HG03521 (cell line): ENCODE measurements around the gene RHOF.

Experiments
- ATAC-seq: cut with Tn5 transposase; IDR thresholded peaks from one replicate; pipeline ENCODE4 v1.9.1; 2021; ENCODE audit warnings: mild to moderate bottlenecking, moderate library complexity; ENCODE audit not compliant: unreplicated experiment

The RHOF gene

DNA sequence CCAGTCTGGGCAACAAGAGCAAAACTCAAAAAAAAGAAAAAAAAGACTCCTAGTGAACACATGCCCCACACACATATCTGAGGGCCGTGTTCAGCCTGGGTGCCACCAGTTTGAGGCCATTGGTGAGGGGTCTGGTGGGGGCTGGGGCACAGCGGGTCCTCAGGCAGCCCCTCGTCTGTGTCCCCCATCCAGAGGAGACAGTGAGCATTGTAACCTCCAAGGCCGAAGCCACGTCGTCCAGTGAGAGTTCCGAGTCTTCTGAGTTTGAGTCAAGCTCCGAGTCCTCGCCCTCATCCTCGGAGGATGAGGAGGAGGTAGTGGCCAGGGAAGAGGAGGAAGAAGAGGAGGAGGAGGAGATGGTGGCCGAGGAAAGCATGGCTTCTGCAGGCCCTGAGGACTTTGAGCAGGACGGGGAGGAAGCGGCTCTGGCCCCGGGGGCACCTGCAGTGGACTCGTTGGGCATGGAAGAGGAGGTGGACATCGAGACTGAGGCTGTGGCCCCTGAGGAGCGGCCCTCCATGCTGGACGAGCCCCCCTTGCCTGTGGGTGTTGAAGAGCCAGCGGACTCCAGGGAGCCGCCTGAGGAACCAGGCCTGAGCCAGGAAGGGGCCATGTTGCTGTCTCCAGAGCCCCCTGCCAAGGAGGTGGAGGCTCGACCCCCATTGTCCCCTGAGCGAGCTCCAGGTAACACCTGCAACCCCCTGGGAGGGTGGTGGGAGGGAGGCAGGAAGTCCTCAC is 25.9 kb upstream of the RHOF start:
- ATAC-seq = no peak

DNA sequence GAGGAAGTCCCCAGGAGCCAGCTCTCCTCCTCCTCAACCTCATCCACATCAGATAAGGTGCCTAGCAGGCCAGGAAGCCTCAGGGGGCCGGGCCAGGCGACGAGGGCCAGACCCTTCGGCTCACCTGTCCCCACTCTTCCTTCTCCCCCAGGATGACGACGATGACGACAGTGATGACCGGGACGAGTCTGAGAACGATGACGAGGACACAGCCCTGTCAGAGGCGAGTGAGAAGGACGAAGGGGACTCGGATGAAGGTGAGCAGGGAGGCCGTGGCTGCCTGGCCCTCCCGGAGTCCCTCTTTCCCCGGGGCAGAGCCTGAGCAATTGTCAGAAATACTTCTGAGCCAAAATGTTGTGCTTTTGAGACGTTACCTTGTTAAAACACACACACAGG is 24.2 kb upstream of the RHOF start:
- ATAC-seq = no peak

DNA sequence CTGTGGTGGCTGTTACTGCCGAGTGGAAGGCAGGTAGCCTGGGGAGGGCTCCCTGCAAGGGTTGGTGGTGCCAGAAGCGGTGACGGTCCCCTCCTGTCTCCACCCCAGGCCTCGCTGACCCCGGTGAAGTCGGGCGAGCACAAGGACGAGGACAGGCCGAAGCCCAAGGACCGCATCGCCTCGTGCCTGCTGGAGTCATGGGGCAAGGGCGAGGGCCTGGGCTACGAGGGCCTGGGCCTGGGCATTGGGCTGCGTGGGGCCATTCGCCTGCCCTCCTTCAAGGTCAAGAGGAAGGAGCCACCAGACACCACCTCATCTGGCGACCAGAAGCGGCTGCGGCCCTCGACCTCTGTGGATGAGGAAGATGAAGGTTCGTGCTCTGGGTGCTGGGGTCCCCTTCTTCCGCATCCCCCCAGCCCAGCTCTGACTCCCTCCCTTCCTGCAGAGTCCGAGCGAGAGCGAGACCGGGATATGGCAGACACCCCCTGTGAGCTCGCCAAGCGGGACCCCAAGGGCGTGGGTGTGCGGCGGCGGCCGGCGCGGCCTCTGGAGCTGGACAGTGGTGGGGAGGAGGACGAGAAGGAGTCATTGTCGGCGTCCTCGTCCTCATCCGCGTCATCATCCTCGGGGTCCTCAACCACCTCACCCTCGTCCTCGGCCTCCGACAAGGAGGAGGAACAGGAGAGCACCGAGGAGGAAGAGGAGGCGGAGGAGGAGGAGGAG is 23.6 kb upstream of the RHOF start:
- ATAC-seq = no peak

DNA sequence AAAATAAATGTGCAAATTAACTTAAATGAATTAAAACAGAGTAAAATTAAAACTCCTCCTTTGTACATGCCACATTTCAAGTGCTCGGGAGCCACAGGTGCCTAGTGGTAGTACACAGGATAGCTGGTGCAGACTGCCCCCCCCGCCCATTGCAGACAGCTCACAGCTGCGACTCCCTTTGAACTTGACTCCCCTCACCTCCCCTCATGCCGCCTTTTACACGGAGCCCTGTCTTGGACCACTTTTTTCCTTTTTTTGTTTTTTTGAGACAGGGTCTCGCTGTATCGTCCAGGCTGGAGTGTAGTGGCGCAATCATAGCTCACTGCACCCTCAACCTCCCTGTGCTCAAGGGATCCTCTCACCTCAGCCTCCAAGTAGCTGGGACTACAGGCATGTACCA is 21.8 kb upstream of the RHOF start:
- ATAC-seq = no peak

DNA sequence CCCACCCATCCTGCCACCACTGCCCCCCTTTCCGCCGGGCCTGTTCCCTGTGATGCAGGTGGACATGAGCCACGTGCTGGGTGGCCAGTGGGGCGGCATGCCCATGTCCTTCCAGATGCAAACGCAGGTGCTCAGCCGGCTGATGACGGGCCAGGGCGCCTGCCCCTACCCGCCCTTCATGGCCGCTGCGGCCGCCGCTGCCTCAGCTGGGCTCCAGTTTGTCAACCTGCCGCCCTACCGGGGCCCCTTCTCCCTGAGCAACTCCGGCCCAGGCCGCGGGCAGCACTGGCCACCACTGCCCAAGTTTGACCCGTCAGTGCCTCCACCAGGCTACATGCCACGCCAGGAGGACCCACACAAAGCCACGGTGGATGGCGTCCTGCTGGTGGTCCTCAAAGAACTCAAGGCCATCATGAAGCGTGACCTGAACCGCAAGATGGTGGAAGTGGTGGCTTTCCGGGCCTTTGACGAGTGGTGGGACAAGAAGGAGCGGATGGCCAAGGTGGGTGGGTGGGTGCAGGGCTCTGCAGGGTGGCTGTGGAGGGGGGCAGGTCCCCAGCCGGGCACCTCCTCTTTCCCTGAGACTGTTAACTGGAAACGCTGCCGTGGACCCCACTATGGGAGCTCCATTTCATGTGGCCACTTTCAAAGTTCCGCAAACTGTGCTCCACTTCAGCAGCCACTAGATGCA is 21.1 kb upstream of the RHOF start:
- no peak for ATAC-seq

DNA sequence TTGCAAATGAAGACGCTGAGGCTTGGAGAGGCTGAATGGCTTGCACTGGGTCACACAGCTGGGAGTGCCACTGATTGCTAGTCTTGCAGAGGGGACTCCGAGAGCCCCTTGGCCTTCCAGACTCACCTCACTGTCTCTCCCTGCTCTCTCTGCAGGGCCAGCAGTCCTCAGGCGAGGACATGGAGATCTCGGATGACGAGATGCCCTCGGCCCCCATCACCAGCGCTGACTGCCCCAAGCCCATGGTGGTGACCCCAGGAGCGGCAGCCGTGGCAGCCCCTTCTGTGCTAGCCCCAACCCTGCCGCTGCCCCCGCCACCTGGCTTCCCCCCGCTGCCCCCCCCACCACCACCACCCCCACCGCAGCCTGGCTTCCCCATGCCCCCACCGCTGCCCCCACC is 20.5 kb upstream of the RHOF start:
- ATAC-seq = no peak

DNA sequence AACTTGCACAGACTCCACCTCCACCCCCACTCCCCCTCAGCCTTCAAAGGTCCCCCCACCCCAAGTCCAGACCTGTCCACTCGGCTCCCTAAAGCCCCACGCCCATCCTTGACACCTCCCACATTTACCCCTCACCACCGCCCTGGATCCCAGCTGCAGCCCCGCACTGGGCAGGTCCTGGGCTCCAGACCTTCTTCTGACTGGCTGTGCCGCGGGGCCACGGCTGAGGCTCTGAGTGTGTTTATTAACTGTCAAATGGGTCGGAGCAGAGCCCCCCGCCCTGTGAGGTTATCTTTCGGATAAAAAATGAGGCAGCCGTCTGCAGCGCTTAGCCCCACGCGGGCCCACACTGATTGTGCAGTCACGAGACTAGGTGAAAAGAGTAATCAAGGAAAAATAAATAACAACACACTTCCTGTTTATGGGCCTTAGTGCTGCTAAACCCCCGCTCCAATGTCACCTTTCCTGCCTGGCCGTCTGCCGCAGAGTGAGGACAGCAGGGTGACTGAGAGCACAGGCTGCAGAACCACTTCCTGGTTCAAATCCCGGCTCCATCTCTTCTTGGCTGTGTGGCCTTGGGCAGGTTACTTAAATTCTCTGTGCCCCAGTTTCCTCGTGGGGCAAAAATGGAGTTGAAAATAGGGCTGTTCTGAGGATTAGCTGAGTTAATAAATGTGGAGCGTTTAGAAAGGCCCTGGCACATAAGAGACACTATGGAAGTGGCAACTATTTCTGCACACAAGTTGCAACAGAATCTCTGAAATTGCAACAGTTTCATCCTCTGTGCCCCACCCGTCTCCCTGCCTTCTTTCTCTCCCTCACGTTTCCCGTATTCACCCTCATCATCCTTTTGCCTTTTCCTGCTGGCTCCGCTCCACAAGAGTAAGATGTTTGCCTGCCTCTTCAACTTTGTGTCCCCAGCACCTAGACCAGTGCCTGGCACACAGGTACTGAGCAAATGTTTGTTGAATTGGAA is 19.7 kb upstream of the RHOF start:
- no peak for ATAC-seq

DNA sequence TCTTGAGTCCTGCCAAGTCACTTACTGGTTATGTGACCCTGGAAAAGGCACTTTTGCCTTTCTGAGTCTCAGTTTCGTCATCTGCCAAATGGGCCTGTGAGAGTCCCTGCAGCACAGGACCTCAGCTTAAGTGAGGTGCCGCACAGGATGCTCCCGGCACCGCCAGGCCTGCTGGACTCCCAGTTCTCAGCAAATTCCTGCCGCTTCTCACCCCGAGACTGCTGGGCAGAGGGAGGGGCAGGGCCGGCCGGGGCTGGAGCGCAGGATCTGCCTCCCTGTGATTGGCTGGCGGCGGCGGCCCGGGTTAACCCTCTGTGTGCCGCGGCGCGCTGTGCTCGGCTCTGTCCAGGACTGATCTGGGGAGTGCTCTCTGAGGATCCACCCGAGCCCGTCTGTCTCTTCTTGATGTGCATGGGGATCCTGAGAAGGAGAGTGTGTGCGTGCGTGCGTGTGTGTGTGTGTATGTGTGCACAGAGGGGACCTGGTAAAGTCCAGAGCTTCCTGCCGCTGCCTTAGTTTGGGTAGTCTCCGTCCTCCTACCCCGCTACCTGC is 18.9 kb upstream of the RHOF start:
- peak; percentile 11 for ATAC-seq

DNA sequence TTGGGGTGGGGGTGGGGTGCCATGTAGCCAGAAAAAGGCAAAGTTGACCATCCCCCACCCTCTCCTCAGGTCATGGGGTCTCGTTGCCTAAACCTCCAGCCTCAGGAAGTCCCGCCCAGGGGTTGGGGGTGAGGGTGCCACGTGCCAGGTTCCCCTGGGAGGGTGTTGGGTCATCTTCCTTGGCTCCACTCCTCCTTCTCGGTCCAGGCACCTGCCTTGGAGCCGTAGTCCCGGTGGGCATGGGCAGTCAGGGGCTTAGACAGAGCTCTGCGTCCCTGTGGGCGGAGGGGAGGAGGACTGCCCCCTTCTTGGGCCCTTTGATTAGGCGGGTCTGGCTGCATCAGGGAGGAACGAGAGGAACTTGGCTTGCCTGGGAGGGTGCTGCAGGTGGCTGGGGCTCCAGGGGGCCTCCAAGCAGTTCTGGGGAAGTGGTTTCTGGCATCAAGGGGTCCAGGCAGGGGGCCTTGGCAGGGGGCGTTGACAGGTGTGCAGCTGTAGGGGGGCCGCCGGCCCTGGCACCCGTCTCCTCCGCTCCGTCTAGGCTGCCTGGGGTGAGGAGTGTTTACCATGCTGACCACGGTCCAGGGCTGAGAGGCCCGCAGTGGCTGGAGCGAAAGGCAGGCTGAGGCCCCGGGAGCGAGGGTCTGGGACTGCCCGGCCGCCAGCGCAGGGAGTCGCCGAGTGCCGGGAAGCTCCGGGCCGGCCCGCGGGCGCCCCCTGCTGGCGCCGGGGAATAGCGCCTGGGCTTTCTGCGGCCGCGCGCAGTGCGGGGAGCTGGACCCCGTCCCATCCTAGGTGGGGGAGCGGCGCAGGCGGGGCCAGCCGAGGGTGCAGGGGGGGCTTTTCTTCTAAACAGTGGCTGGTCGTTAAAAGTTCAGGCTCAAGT is 18.2 kb upstream of the RHOF start:
- peak; percentile 62 for ATAC-seq

DNA sequence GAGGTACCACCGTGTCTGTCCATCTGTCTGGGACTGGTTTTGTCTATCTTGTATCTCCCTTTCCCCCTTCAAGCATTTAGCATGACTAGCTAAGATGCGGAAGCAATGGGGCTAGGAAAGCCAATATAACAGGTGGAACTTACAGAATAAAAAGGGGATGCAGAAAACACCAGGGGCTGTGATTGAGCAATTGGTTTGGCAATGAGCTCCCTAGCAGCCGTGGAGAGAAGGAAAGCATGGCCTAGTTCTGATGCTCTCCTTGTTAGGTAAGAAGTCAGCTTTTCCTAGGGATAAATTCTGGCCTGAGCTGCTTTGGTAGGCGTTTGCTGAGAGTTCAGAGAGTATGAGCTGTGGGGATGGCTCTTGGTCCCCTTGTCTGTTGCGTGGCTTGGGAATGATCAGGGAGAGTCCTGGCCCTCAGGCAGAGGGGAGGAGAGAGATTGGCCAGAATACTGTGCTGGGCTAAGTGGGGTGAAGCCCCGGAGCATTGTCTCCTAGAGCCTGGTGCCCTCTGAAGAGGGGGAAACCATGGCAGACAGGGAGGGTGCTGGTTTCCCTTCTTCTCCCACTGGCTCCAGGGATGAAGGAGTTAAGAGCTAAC is 17.4 kb upstream of the RHOF start:
- no peak for ATAC-seq

DNA sequence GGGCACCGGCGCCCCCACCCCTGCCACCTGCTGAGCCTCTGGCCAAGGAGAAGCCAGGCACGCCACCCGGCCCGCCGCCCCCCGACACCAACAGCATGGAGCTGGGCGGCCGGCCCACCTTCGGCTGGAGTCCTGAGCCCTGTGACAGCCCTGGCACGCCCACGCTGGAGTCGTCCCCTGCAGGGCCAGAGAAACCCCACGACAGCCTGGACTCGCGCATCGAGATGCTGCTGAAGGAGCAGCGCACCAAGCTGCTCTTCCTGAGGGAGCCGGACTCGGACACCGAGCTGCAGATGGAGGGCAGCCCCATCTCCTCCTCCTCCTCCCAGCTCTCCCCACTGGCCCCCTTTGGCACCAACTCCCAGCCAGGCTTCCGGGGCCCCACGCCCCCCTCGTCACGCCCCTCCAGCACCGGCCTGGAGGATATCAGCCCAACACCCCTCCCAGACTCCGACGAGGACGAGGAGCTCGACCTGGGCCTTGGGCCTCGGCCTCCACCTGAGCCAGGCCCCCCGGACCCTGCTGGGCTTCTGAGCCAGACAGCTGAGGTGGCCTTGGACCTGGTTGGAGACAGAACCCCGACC is 16.8 kb upstream of the RHOF start:
- no peak for ATAC-seq

DNA sequence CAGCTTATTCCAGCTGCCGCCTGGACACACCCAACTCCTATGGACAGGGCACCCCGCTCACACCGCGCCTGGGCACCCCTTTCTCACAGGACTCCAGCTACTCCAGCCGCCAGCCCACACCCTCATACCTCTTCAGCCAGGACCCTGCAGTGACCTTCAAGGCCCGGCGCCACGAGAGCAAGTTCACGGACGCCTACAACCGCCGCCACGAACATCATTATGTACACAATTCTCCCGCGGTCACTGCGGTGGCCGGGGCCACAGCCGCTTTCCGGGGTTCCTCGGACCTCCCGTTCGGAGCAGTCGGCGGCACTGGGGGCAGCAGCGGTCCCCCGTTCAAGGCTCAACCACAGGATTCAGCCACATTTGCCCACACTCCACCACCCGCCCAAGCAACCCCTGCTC is 16.2 kb upstream of the RHOF start:
- no peak for ATAC-seq

DNA sequence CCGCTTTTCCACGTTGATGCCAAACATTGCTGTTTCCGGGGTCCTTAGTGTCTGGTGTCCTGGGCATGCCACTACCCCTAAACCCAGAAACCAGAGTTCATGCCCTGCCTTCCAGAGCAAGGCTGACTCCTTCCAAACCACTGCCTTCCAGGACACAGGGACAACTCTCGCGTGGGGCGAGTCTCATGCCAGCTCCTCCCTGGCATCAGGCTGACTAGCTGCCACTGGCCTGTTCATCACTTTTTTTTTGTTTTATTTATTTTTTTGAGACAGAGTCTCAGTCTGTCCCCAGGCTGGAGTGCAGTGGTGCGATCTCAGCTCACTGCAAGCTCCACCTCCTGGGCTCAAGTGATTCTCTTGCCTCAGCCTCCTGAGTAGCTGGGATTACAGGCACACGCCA is 15.1 kb upstream of the RHOF start:
- ATAC-seq = no peak

DNA sequence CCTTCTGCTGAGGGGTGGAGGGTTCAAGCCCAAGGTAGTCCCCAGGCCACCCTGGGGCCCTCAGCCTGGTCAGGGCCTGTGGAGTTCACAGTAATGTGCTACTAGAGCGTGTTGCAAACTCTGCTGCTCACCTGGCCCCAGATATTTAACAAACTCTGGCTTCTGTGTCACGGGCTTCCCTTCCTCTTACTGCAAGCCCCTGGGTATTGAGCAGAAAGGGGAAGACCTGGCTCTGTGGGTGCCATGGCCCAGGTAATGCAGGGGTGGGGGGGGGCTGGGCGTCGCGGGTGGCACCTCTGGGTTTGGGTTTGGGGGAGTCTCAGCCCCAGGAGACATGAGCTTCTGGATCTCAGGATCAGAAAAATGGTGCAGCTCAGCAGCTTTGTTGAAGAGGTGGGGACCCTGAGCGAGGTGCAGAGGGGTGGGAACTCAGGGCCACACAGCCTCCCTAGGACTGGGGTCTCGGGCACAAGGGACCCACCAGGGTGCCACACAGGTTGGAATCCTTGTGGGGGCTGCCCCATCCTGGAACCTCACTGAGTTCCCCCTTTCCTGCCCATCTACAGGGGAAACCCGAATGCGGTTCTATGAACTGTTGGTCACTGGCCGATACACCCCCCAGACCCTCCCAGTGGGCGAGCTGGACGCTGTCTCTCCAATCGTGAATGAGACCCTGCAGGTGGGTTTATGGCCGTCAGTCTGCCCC is 14.3 kb upstream of the RHOF start:
- no peak for ATAC-seq

DNA sequence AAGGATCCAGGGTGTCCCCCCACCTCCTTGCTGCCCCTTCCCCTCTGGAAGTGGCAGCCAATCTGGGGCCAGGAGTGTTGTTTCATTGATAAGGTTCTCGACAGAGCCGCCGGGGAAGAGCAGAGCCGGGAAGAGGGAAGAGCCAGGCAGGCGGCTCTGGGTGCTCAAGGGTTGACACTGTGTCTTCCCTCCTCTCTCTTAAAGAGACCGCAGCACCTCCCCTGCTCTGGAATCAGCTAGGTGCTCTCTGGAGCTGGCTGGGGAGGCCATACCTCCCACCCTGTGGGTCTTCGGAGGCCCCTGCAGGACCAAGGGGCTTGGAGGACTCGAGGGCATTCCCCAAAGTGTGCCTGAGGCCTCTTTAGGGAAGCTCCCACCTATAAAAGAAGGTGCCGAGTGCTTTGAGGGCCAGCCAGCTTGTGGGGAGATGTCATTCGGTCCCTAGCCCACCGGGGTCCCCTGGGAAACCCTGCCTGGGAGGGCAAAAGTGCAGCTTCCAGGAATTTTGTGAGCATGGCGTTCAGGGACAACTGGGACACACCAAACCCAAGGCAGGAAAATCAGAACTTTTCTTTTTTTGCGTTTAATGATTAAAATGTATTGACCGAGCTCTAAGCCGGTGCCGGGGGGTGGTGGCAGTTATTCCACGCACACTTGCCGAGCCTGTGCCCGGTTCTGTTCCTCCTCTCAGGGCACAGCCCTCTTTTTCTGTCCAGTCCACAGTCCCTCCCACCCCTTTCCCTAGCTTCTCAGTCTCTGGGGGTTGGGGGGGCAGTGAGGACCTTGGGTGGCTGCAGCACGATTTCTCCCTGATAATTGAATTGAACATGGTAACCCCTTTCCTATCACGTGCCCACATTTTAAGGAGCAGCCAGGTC is 13.3 kb upstream of the RHOF start:
- no peak for ATAC-seq

DNA sequence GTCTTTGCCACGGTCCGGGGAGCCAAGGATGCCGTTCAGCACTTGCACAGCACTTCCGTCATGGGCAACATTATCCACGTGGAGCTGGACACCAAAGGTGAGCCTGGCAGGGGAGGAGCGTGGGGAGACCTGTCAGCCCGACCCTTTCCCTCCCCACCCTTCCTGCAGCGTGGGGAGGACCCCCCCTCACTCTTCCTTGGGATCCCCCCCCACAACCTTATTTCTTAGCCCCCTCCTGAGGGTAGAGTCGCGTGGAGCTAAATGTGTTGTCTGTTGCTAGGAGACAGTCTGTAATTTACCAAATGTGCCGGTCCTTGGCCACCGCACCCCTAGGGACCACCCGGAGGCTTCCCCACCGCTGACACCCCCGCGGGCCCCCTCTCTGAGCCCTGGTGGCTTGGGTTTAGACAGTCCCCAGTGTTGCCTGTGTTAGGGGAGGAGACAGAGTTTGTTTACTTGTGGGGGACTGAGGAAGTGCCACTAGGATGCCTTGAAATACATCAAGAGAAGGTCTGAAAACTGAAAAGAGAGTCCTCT is 12.6 kb upstream of the RHOF start:
- ATAC-seq = no peak
